Limb (tissue), 2 donors: ENCODE measurements around the gene EIF3L.

Experiments
- DNase-seq, 2 donors: peaks; one replicate each; pipeline ENCODE4 v3.0.0-alpha.2; 2016; ENCODE audit errors: extremely low spot score in 2 of 2

The EIF3L gene

GRCh38 chr22:37850801-37851200 is 1.6 kb downstream of the EIF3L start:
- DNase-seq = no peak

DNA sequence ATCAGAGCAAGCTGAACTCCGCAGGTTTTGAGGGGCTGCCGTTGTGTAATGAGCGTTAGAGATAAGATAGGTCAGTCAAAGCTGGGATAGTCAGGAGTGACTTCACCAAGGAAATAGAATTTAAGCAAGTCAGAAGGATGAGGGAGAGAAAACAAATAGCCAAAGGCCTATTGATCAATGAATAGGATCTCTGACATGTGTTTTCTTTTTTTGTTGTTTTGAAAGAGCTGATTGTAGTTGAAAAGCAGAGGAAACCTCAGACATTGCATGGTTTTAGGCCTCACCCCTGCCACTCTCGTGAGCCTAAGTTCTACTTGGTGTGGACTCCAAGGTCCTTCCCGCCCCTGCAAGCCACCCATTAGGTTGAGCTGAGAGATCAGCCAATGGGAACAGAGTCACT is 3.2 kb downstream of the EIF3L start:
- no peak for DNase-seq

GRCh38 chr22:37854946-37855345 is 5.7 kb downstream of the EIF3L start:
- DNase-seq = no peak

DNA sequence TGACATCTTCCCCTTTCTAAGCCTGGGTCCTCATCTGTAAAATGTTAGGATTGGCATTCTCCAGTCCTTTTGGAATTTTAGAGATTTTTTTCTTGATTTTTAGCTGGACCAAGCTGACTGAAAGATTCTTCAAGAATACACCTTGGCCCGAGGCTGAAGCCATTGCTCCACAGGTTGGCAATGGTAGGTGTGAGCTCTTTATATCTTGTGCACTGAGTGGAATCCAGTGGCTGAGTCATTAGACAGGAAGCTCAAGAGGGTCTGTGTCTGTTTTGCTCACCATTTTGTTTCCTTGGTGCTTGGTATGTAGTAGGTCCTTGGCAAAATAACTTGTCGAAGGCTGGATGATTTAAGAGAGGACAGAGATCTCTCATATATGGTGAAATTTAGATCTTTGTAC is 6.2 kb downstream of the EIF3L start:
- DNase-seq = no peak

DNA sequence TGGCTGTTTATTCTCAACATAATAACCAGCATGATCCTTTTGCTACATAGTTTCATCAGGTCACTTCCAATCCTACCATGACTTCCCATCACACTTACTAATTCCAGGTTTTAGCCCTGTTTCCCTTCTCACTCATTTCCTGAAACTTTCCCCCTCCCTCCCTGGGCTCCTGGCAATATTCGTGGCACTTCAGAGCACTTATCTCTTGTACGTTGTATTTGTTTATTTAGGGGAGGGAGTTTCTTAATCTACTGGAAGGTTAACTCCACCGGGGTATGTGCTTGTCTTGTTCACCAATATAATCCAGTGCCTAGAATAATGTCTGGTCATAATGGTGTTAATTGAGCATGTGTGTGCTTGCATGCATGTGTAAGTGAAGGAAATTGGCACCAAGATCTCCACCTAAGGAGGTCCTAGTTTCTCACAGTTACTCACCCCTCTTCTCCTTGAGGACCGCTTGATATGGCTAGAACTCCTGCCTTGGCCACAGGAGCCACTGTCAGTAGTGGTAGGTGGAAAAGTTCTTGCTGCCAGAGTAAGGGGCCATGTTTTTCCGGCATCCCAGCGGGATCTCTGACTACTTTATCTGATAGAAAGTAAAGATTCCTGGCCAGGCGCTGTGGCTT is 11.7 kb downstream of the EIF3L start:
- no peak for DNase-seq

GRCh38 chr22:37862570-37863325 is 13.5 kb downstream of the EIF3L start:
- DNase-seq = no peak

GRCh38 chr22:37865510-37865909 is 16.3 kb downstream of the EIF3L start:
- no peak for DNase-seq

DNA sequence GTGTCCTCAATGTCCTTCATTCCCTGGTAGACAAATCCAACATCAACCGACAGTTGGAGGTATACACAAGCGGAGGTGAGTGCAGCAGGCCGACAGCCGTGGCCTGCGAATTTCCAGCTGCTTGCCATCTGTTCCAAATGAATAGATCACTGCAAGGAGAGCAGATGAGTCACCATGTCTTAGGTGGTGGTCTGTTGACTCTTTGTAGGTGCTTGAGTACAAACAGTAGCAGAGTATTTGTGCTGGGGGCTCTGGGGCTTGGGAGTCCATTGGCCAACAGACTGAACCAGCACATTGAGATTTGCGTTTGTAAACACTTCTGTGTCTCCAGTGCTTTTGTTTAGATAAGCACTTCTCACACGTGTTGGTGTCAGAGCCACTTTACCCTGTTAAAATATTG is 21.1 kb downstream of the EIF3L start:
- no peak for DNase-seq

DNA sequence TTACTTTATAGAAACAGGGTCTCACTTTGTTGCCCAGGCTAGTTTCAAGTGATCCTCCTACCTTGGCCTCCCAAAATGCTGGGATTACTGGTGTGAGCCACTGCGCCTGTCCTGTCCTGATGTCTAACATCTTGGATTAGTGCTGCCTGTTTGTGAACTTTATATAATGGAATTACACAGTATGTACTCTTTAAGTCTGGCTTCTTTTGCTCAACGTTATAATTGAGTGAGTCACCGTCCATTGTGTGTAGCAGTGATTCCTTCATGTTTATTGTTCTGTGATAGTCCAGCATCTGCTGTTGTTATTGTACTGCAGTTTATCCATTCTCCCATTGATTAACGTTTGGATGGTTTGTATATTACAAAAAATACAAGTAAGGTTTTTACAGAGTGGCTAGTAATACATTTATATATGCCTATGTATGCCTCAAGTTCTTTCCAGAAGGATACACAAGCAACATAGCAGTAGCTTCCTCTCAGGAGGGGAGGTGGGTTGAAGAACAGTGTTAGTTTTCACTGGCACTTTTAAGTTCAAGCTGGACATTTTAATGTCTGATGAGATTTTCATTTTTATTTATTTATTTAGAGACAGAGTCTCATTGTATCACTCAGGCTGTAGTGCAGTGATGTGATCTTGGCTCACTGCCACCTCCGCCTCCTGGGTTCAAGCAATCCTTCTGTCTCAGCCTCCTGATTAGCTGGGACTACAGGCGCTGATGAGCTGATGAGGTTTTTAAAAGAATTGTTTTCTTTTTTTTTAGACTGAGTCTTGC is 31.6 kb downstream of the EIF3L start:
- no peak for DNase-seq

GRCh38 chr22:37884420-37884819 is 35.2 kb downstream of the EIF3L start:
- DNase-seq = peak in 1 of 2 donors; percentile 39

DNA sequence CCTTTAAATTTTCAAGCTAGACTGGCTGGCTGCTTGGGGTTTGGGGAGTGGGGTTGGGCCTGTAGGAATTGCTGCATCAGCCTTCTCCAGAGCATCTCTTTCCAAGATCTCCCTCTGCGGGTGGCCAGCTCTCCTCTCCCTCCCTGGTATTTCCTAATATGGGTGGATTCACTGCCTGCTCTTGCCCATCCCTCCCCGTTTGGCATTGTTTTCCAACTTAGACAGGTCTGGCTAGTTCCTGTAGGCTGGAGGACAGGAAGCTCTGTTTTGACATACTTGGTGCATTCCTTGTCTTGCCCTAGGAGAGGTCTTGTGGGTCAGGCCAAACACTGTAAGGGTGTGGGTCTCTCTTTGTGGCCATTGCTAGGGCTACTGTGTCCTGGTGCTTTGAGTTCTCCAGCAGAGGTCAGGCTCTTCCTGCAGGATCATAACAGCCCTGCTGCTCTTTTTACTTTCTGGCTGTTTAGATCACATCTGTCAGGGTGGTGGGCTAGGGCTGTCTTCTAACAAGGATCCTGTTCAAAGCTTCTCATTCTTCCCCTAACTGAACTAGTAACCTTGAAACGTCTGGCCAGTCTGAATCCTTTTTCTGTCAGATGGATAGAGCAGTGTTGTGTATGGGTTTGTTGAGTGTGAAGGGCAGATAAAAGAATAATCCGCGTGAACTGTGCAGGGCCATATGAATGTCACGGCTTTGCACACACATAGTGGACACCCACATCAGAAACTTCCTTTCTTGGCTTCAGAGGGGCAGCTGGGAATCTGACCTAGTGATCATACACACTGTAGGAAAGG is 38.6 kb downstream of the EIF3L start:
- no peak for DNase-seq

- no peak for DNase-seq
These were observed 42.7 kb downstream of the EIF3L start for GRCh38 chr22:37891926-37892325.

DNA sequence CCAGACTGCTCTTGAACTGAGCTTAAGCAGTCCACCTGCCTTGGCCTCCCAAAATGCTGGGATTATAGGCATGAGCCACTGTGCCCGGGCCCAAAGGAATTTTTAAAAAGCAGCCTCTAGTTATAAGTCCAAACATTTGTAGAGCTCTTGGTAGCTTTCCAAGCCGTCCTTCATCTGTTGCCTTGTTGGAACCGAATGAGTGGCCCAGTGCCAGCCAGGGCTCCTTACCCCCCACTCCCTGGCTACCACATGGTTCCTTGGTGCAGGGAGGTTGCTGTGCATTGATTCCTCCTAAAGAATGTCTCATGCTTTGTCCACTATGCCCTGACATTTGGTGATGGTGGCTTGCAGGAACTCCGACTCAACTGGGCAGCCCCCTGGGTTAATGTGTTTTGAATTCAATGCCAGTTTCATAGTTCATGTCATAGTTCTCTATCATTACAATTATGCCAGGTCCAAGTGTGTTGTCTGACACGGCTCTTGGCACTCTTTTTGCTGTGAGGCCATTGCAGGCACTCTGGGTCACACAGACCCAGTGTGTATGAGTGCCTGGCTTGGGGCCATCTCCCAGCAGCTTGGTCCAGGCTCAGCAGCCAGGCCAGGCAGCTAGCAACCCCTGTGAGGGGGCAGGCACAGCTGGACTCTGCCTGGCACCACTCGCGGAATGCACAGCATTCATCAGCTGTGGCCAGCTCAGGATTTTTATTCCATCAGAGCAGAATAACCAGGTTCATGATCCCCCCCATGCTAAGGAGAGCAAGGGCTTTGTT is 43.5 kb downstream of the EIF3L start:
- no peak for DNase-seq

GRCh38 chr22:37893583-37893983 is 44.4 kb downstream of the EIF3L start:
- DNase-seq = no peak

DNA sequence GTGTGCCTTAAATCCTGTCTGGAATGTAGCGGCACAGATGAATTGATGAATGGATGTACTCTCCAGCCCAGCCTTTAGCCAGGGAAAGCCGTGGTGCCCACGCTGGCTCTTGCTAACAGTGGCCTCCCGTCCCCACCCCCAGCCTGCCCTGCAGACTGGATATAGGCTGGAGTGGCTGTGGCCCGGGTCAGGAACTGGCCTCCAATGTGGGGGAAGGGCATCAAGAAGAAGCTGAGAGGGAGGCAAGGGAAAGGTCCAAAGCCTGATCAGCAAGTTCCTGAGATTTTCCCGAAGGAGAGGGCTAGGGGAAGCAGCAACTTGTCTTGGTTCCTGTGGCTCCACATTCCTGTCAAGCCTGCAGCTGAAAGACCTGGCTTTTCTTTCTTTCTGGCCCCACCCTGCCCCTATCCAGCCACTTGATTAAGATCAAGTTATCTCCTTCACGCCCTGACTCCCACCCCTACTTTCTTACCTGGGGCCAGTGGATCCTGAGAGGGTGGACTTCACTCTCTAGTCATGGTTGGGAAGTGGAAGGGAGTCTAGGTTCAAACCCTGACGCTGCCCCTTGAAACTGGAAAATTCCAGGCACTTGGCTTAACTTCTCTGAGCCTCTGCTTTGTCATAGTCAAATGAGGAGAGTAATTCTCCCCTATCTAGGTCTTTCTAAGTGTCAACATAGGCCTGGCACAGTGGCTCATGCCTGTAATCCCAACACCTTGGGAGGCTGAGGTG is 45.9 kb downstream of the EIF3L start:
- no peak for DNase-seq

DNA sequence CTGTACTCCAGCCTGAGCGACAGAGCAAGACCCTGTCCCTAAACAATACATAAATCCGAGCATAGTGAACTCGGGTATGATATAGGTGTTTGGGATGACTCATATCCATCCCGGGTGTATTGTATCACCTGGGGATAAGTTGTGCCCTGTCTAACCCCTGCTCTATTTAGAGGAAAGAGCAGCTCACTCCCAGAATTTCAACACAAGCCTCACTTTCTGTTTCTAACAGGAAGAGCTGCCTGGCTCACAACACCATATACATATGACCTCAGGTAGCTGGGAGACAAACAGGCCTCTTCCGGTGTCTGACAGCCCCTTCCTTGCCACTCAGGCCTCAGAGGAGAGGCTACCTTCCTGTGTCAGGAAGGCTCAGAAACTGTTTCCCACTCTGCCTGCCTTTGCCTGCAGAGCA is 47.0 kb downstream of the EIF3L start:
- no peak for DNase-seq

DNA sequence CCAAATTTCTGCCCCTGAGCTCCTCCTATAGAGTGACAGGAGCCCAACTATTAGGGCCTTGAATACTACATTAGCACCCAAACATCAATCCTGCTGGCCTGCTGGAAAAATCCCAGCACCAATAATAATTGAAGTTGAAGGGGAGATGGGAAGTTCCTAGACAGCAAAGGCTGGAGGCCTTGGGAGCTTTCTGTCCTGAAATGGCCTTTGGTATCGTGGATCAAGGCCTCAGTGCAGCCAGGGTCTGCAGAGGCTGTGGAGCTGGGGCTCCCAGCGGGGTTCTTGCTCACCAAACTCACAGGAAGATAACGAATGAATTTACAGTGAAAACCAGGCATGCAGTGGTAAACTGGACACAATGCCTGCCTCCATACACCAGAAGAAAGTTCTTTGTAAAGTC is 47.7 kb downstream of the EIF3L start:
- no peak for DNase-seq

GRCh38 chr22:37897807-37898206 is 48.6 kb downstream of the EIF3L start:
- no peak for DNase-seq

GRCh38 chr22:37898441-37899181 is 49.4 kb downstream of the EIF3L start:
- no peak for DNase-seq
